Breast epithelium (tissue), 3 donors: ENCODE data around the gene PNPT1.

Source experiments
- POLR2A ChIP-seq: fragments of 450-650 bp; IDR thresholded peaks from one replicate; pipeline ENCODE4 v1.6.1; 2016; ENCODE audit warnings: antibody characterized with exemption, mild to moderate bottlenecking, moderate library complexity
- TF ChIP-seq, protein P1 (sequence below), 3 donors: fragments of 450-650 bp; IDR thresholded peaks; one replicate each; pipeline ENCODE4 v1.5.1; 2016 to 2017; ENCODE audit warnings: antibody characterized with exemption in 3 of 3, mild to moderate bottlenecking in 3 of 3, moderate library complexity in 3 of 3

DNA sequence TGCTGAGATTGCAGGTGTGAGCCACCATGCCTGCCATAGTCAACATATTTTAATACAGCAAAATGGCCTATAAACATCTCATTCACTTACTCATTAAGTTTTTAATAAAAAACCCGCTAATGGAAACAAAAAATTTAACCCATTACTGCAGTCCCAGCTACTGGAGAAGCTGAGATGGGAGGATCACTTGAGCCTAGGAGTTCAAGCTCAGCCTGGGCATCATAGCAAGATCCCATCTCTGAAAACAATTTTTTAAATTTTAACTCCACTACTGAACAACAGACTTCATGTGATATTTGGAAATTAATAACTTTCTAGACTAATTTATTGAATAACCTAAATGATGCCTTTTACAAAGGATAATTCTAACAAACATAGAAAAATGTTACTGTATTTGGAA, 81.6 kb downstream of the PNPT1 start:
- no peak for TF ChIP-seq POLR2A
- TF ChIP-seq, protein P1, sequence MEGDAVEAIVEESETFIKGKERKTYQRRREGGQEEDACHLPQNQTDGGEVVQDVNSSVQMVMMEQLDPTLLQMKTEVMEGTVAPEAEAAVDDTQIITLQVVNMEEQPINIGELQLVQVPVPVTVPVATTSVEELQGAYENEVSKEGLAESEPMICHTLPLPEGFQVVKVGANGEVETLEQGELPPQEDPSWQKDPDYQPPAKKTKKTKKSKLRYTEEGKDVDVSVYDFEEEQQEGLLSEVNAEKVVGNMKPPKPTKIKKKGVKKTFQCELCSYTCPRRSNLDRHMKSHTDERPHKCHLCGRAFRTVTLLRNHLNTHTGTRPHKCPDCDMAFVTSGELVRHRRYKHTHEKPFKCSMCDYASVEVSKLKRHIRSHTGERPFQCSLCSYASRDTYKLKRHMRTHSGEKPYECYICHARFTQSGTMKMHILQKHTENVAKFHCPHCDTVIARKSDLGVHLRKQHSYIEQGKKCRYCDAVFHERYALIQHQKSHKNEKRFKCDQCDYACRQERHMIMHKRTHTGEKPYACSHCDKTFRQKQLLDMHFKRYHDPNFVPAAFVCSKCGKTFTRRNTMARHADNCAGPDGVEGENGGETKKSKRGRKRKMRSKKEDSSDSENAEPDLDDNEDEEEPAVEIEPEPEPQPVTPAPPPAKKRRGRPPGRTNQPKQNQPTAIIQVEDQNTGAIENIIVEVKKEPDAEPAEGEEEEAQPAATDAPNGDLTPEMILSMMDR (IDR thresholded peaks at IDR 0.05) = no peak
